Measurements from ENCODE around the gene PPP1CB.
A peak's percentile ranks its signal among the peaks of the same experiment; 100 is the strongest.
"Not testable (repeated sequence)": the region's sequence is repeated elsewhere in the genome, so short reads cannot be mapped to it uniquely, and the experiment has no call there.

The PPP1CB gene

DNA sequence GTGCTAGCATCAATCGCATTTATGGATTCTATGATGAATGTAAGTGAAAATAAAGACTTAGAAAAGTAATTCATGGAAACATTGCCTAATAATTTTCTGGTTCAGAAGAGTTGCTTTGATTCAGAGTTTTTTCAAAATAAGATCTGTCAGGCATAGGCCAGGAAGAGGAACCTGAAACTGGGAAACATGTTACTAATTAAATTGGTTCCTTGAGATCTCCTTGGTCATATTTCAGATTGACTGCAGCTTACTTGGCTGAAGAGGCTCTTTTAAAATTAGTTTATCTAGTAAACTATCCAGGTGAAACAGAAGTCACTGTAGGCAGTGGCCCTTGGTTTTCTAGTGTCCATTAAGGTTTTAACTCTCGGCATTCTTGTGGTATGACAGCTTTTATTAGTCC is 27.4 kb downstream of the PPP1CB start:
- DNase-seq (ENCODE audit: low read depth): no peak

DNA sequence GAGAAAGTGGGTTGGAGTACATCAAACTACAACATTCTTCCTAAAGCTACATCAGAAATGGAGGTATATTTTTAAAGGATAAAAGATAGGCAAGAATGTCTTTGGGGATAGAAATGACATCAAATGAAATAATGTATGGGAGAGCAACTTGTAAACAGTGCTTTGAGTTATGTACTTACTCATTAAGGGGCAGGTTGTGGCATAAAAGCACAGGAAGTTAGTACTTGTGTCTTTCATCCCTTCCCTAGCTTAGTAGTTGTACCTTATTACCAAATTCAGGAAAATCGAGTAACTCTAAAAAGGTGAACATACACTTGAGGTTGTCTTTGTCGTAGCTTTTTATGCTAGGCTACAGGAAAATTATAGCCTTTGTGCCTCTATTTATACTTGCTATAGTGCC is 28.9 kb downstream of the PPP1CB start:
- DNase-seq (ENCODE audit: low read depth): no peak

DNA sequence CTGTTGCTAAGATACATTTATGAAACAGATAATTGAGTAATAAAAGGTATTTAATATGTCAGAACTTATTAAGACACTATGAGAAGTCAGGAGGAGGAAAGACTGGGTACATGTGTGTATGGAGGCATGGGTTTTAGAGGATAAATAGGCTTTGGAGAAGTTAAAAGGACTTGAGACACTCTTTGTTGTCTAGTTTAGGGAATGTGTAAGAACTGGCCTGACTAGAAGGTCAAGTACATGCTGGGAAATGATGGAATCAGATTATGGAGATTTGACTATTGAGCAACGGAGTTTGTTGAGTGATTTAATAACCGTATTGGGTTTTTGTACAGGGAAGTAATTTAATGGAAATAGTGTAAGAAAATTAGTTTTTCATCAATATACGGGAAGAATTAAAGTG is 30.8 kb downstream of the PPP1CB start:
- DNase-seq (ENCODE audit: low read depth): no peak

DNA sequence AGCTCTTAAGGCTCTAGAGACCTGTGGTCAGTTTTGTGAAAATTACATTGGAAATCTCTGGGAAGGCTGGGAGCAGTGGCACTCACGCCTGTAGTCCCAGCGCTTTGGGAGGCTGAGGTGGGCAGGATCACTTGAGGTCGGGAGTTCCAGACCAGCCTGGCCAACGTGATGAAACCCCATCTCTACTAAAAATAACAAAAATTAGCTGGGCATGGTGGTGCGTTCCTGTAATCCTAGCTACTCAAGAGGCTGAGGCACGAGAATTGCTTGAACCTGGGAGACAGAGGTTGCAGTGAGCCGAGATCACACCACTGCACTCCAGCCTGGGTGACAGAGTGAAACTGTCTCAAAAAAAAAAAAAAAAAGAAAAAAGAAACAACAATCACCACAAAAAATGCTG is 32.9 kb downstream of the PPP1CB start:
- DNase-seq (ENCODE audit: low read depth): not testable (repeated sequence)

DNA sequence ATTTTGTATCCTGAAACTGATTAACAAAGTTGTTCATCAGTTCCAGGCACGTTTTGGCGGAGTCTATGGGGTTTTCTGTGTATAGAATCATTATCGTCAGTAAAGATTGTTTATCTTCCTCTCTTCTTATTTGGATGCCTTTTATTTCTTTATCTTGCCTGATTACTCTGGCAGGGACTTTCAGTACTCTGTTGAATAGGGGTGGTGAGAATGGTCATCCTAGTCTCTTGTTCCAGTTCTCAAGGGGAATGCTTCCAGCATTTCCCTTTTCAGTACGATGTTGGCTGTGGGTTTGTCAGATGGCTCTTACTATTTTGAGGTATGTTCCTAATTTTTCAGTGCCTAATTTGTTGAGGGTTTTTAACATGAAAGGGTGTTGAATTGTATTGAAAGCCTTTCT is 45.0 kb downstream of the PPP1CB start:
- no peak for DNase-seq (ENCODE audit: low read depth)

DNA sequence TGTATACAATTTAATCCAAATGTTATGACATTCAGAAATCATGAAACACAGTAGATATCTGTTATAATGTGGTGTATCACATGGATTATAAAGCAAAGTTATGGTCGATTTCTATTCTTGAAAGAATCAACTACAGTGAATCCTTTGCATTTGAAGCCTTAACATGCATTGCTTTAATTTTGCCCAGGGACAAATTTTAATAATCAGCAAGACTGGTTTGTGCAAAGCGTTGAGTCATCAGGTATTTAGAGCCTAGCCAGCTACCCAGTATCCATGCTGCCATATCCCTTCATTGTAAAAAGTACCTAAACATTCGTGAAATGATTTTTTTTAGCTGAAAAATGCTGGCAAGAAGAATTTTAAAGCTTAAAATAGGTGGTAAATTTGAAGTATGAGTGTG is 50.1 kb downstream of the PPP1CB start:
- DNase-seq (ENCODE audit: low read depth): no peak

DNA sequence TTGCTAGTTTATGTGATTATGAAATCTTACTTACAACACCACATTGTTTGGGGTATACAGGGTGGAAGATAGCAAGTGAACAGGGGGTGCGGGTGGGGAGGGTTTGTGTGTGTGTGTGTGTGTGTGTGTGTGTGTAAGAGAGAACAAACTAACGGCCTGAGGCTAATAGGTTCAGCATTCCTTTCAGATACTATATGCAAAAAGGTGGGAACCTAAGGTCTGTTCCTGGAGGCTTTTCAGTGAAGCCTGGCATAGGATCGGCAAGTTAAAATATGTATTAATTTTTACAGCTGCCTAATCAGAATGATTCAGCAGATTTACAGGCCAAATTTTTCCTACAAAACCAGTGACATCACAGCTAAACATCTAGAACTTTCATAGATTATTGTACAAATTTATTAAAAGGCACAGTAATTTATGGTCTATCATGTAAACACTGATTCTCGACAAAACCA is 51.4 kb downstream of the PPP1CB start:
- DNase-seq (ENCODE audit: low read depth): no peak

DNA sequence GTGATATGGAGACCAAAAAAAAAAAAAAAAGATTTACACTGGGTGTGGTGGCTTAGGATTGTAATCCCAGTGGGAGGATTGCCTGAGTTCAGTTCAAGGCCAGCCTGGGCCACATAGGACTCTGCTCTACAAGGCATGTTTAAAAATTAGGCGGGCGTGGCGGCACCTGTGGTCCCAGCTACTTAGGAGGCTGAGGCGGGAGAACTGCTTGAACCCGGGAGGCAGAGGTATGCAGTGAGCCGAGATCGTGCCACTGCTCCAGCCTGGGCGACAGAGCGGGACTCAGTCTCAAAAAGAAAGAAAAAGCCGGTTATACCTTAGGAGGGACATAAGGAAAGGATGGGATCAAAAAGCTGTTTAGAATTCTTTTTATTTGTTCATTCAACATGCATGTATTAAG is 58.3 kb downstream of the PPP1CB start:
- DNase-seq (ENCODE audit: low read depth): no peak

DNA sequence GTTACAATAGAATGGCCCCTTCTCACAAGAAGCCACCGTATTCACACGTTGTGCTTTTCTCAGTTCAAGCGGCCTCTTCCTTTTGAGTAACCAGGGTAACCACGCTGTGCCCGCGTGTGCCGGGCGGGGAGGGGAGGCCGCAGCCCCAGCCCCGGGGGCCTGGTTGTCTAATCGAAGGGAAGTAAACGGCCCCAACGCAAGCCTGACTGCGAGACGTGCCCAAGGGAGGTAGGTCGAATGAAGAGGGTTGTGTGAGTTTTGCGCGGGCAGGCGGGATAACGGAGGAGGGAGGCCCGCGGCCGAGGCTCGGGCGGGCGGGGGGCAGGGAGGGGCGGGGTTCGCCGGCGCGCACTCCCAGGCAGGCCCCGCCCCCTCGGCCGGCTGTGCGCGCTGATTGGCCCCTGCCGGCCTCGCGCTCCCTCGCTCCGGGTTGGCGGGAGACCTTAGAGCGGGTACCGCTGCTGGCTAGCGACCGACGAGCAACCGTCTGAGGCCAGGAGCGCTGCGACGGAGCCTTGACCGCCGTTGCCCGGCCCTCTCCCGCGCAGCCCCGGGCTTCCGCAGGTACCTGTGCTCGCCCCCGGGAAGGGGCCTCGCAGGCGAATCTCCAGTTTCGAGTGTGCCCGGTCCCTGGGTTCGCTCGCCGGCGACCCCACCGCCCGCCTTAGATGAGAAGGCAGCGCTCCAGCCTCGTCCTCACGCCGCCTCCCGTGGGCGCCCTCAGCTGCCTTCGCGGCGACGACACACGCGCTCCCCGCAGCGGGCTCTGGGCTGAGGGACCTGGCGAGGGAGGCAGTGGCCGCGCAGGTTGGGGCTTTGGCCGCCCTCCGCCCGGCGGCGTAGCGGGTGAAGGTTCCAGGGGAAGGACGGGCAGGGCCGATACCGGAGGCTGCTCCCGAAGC is 59.0 kb downstream of the PPP1CB start, which contains the start of gene SPDYA:
SPDYA (plus strand) TSS at position 451 of the 902 bp plus-strand sequence. CDS start 5,181 bp downstream, outside the sequence.
- DNase-seq (ENCODE audit: low read depth): peak; percentile 82

DNA sequence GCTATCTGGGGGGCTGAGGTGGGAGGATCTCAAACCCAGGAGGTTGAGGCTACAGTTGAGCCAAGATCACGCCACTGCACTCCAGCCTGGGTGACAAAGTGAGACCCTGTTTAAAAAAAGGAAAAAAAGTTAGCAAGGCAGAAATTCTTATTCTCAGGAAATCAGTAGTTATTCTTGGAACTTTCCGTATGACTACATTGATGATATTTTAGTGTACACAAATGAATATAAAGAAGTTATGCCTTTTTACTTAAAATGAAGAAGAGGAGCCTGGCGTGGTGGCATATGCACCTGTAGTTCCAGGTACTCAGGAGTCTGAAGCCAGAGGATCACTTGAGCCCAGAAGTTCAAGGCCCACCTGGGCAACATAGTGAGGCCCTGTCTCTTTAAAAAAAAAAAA is 66.4 kb downstream of the PPP1CB start:
- DNase-seq (ENCODE audit: low read depth): no peak

DNA sequence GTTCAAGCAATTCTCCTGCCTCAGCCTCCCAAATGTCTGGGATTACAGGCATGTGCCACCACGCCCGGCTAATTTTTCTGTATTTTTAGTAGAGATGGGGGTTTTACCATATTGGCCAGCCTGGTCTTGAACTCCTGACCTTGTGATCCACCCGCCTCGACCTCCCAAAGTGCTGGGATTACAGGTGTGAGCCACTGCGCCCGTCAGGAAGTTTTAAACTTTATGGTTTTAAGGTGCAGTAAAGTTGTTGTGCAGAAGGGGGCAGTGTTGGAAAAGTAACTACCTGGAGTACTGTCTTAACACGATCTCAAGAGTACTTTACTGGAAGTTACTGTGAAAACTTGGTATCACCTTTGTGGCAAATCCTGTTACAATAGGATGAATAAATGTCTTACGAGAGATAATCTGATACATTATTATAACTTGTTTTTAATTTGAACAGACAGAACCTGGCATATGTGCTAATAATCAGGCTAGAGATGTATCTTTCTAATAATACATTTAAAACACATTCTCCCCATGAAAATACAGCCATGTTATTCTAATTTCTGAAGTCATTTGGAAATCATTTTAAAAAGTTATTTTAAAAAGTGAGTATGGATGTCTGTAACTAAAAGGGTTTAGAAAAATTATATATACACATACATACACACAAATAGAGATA is 69.8 kb downstream of the PPP1CB start:
- peak; percentile 36 for DNase-seq (ENCODE audit: low read depth)

DNA sequence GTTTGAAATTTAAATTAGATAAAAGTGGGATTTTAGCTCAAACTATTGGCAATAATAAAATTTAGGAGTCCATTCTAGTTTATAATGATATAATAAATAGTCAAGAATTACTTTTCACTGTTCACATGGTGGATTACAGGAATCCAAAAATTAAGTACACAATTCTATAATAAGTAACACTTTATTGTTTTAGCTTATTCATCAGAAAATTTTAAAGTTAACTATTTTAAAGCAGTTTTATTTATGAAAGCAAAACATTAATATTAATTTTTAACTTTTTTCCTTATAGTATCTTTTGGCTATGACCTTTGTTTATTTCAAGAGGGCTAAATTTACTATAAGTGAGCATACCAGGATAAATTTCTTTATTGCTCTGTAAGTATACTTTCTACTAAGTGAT is 70.4 kb downstream of the PPP1CB start:
- no peak for DNase-seq (ENCODE audit: low read depth)

DNA sequence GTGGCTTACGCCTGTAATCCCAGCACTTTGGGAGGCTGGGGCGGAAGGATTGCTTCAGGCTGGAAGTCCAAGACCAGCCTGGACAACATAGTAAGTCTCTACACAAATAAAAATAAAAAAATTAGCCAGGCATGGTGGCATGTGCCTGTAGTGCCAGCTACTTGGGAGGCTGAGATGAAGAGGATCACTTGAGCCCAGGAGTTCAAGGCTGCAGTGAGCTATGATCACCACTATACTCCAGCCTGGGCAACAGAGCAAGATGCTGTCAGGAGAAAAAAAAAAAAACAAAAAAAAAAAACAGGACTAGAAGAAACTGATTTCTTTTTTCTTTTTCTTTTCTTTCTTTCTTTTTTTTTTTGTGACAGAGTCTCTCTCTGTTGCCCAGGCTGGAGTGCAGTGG is 72.6 kb downstream of the PPP1CB start:
- no peak for DNase-seq (ENCODE audit: low read depth)

DNA sequence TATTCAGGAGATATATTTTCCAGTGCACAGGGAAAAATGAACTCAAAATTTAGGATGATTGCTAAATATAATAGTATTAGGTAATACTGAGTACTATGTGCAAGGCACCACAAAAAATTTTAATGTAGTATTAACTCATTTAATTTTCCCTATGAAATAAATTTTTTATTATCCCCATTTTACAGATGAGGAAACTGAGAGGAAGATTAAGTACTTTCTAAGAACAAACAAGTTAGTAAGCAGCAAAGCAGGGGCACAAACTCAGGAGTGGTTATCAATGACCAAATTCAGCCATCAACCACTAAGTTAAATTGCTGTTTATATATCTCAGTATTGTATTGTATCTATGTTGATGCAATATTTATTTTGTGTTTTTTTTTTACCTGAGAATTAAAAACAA is 73.2 kb downstream of the PPP1CB start:
- no peak for DNase-seq (ENCODE audit: low read depth)

DNA sequence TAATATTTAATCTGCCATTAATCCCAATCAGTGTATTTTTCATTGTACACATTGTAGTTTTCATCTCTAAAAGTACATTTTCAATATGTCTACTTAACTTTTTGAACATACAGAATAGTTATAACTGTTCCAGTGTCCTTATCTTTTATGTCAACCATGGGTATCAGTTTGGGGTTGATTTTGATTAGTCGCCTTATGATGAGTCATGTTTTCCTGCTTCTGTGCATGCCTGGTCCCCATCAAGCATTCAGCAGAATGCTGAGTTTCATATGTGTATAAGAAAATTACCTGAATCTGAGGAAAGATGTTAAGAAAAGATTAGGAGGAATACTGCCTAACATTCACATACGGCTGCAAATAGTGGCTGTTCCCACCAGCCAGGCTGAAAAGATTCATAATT is 76.8 kb downstream of the PPP1CB start:
- DNase-seq (ENCODE audit: low read depth): no peak

DNA sequence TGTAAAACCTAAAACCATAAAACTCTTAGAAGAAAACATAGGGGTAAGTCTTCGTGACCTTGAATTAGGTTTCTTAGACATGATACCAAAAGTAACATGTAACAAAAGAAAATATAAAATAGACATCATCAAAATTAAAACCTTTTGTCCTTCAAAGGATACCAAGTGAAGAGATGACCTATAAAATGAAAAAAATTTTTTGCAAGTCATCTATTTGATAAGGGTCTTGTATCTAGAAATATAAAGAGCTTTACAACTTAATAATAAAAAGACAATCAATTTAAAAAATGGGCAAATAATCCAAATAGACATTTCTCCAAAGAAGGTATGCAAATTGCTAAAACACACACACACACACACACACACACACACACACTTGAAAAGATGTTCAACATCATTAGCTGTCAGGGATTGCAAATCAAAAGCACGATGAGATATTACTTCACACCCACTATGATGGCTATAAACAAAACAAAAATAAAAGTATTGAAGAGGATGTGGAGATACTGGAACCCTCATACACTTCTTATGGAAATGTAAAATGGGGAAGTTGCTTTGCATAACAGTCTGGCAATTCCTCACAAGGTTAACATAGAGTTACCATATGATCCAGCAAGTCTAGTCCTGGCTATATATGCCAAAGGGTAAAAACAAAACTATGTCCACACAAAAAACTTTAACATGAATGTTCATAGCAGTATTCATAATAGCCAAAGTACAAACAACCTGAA is 82.3 kb downstream of the PPP1CB start:
- no peak for DNase-seq (ENCODE audit: low read depth)

DNA sequence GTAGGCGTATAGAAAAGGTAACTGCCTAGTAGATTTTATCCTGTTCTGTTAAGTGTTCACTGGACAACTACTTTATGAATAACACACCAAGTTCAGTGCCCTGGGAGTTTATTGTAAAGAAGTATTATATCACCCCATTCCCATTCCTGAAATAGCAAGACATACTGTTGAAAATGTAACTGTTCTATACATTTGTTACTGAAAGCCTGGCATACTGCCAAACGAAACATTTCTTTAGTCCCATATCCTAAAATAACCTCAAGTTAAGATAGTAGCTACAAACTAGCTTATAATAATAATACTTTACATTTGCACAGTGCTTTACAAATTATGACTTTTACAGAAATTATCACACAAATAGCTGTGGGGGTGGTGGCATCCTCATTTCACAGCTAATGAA is 84.2 kb downstream of the PPP1CB start:
- DNase-seq (ENCODE audit: low read depth): no peak

DNA sequence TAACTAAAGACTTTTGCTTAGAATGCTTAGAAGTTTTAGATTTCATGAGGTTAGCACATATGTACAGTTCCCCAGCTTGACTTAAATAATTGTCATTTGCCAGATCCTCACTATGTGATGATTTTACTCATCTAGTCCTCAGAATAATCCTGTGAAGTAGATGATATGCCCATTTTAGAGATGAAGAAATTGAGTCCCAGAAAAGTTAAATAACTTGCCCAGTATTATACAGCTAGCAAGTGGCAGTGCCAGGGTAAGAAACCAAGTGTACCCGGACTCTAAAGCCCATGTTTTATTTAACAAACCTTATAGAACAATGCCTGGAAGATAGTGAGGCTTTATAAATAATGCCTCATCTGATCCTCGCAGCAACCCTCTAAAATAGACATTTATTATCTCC is 87.3 kb downstream of the PPP1CB start:
- no peak for DNase-seq (ENCODE audit: low read depth)

DNA sequence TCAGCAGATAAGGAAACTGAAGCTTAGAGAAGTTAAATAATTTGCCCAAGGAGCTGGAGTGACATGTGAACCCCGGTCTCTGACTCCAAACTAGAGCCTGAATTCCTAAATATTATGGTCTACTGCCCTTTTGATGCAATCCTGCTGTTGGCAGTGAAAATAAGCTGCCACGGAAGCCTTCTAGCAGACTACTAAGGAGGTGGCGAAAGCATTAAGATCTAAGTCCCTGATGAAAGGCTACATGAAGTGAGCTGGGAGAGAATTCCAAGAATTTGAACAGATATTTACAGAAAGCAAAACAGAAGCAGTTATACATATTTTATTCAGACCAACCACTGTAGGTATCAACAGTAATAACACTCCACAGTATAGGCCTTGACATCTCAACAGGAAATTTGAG is 90.4 kb downstream of the PPP1CB start:
- no peak for DNase-seq (ENCODE audit: low read depth)
